Bone marrow (tissue), 2 donors: Measurements from ENCODE around the gene PACS1.
"Not testable (repeated sequence)": the region's sequence is repeated elsewhere in the genome, so short reads cannot be mapped to it uniquely, and the experiment has no call there.

Source experiments
- DNase-seq, 2 donors: peaks; one replicate each; lab custom pipeline; 2025; lab: John Stamatoyannopoulos, UW

PACS1 gene

DNA sequence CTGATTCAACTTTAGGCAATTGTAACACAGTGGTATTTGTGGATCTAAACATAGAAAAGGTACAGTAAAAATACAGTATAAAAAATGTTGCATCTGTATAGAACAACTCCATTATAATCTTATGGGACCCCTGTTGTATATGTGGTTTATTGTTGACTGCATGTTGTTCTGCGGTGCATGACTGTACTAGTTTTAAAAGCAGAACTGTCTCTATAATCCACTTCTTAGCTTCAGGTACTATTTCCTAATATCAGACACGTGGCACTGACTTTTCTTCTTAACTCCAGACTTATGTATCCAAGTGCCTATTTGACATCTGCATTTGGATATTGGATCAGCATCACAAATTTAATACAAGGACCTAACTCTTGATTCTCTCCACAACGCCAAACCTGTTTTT is 41.1 kb downstream of the PACS1 start:
- DNase-seq, result no peak

DNA sequence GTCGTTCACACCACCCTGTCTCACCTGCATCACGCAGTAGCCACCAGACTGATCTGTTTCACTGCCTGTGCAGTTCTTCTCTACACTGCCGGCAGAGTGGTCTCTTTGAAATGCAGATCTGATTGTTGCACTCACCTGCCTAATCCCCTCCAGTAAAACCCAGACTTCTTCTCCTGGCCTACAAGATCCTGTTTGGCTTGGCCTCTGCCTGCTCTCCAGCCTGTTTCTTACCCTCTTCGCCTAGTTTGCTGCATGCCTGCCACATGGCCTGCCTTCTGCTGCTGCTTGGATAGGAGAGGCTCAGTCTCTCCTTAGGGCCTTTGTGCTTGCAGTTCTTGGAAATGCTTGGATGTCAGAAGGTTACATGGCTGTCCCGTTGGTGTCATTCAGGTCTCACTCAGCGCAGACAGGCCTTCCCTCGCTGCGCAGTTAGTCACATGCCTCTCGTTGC is 42.0 kb downstream of the PACS1 start:
- DNase-seq, result no peak

GRCh38 chr11:66112601-66113499 is 42.8 kb downstream of the PACS1 start:
- DNase-seq, result no peak

DNA sequence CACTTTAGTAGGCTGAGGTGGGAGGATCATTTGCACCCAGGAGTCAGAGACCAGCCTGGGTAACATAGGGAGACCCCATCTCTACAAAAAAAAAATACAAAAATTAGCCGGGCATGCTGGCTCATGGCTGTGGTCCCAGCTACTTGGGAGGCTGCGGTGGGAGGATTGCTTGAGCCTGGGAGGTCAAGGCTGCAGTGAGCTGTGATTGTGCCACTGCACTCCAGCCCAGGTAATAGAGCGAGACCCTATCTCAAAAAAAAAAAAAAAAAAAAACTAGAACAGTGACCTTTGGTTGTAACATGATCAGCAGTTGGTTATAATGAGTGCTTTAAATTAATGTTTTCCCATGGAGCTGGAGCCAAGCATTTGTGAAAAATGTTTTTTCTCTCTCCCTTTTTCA is 44.9 kb downstream of the PACS1 start:
- DNase-seq, result not testable (repeated sequence)

DNA sequence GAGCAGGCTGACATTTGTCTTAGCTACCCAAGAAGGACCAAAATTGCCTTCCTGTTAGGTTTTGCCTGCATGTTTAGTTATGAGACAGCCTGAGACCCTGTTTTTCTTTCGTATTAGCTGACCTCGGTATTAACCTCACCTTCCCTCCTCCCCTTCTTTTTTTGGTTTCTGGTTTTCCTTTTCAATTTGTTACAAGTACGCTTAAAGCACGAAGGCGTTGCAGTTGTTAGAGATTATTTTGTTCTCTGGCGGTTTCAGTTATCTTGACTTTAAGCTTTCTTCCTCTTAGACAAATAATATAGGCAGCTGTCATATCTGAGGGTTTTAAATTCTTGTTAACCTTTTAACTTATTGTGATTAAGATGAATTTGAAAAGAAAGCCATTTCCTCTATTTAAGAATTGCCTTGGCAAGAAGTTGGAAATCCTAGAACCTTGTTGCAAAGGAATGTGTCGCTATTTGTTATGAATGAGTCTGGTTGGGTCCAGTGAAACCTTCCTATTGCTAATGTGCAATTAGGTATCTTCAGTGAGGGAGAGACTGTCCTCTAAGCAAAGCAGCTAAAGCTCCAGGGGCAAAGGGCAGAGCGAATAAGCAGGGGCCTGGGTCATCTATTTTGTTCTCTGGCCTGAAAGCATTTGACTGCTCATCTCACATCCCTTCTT is 45.7 kb downstream of the PACS1 start:
- peak in 1 of 2 donors; percentile 72 for DNase-seq

DNA sequence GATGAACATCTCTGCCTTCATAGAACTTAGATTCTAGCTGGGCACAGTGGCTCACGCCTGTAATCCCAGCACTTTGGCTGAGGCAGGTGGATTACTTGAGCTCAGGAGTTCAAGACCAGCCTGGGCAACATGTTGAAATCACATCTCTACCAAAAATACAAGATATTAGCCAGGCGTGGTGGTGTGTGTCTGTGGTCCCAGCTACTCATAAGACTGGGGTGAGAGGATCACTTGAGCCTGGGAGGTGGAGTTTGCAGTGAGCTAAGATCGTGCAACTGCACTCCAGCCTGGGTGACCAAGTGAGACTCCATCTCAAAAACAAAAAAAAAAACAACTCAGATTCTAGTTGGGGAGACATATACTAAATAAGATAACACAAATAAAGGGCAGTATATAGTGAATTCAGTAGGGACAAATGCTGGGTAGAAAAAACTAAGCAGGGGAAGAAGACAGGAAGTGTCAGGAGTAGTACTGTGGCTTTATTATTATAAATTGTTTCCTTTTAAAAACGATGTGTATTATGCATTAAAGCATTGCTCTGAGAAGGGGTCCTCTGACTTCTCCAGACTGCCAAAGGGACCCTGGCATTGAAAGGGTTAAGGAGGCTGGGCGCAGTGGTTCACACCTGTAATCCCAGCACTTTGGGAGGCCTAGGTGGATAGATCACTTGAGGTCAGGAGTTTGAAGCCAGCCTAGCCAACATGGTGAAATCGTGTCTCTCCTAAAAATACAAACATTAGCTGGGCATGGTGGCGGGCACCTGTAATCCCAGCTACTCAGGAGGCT is 46.7 kb downstream of the PACS1 start:
- DNase-seq, result no peak

- DNase-seq, result no peak
These were observed 48.8 kb downstream of the PACS1 start for GRCh38 chr11:66118847-66119246.

GRCh38 chr11:66119348-66120133 is 49.5 kb downstream of the PACS1 start:
- no peak for DNase-seq

DNA sequence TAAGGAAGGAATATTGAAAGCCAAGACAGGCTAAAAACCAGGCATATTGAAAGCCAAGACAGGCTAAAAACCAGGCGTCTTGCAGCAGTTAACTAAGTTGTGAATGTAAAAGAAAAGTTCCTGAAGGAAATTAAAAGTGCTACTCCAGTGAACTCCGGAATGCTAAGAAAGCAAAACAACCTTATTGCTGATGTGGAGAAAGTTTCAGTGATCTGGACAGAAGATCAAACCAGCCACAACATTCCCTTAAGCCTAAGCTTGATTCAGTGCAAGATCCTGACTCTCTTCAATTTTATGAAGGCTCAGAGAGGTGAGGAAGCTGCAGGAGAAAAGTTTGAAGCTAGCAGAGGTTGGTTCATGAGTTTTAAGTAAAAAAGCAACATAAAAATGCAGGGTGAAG is 51.4 kb downstream of the PACS1 start:
- no peak for DNase-seq

DNA sequence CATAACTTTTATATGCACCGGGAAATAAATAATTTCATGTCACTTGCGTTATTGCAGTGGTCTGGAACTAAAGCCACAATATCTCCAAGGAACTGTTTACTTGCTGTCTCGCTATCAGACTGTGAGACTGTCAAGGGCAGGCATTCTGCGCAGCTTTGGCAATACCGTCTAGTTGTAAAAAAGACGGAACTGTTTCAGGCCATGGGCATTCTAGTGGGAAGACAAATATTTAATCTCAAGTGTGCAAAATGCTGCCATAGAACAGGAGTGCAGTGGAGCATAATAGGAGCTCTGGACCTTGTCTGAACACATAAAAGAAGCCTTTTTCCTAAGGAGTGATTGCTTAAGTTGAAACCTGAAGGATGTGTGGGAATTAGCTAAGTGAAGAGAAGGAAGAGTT is 53.8 kb downstream of the PACS1 start:
- DNase-seq, result no peak

DNA sequence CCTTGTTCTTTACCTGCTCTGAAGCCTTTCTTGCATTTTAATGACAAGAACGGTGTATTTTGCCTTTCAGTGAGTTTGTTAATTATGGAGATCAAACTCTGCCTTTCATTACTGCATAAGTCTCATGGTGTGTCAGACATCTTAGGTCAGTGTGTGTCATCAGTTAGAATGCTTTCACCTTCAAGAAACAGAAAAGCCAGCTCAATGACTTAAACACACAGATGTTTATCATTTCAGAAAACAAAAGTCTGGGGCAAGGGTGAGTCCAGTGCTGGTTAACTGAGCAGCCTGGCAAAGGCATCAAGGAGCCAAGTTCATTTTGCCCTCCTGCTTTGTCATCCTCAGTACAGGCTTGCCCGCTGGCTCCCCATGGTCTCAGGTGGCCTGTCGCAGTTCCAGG is 54.5 kb downstream of the PACS1 start:
- DNase-seq, result no peak

GRCh38 chr11:66126064-66126463 is 56.0 kb downstream of the PACS1 start:
- DNase-seq, result no peak

- peak in 1 of 2 donors; percentile 54 for DNase-seq
These were observed 56.9 kb downstream of the PACS1 start for GRCh38 chr11:66126808-66127555.

DNA sequence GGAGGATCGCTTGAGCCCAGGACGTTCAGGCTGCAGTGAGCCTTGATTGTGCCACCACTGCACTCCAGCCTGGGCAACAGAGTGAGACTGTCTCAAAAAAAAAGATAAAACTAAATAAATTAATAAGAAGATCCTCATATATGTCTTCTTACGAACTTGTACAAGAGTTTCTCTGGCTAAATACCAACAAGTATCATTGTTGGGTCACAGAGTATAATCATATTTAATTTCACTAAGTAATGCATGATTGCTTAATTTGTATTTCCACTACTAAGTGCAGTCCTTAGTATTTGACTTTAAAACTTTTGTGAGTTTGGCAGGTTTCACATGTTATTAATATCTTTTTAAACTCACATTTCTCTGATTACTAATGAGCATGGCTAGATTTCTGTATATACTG is 60.9 kb downstream of the PACS1 start:
- no peak for DNase-seq

- no peak for DNase-seq
These were observed 62.0 kb downstream of the PACS1 start for GRCh38 chr11:66131937-66132632.

GRCh38 chr11:66133216-66133775 is 63.2 kb downstream of the PACS1 start:
- no peak for DNase-seq

GRCh38 chr11:66136752-66137123 is 66.7 kb downstream of the PACS1 start:
- peak in 1 of 2 donors; percentile 18 for DNase-seq

- no peak for DNase-seq
These were observed 69.8 kb downstream of the PACS1 start for GRCh38 chr11:66139817-66140404.

- no peak for DNase-seq
These were observed 72.5 kb downstream of the PACS1 start for GRCh38 chr11:66142370-66143263.
